ENCODE data around the gene PRPSAP1.

PRPSAP1 gene

DNA sequence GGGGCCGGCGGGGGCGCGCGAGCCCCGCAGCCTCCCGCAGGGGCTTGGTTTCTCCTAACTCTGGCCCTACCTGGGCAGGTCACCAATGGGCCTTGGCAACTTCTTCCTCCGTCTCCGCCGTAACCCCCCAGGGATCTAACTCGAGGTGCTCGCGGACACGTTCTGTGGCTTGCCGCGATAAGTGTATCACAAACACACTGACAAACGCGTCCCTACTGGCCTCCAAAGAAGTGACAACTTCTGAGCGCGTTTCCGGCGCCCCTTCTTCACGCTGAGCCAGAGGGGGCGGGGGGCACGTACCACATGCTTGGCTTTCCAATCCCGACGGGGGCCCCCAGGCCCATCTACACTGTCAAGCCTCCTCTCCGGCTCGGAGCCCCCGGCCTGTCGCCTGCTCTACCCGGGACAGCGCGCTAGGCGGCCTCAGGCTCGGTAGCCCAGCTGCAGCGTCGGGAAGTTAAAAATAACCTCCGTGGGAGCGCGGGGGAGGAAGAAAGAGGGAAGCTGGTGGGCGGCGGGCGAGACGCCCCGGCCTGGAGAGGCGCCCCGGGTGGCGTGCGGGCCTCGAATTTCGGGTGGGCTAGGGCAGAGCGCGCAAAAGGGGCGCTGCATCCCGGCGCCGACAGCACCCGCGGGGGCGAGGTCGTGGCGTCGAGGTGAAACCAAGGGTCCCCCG, 30.0 kb upstream of the PRPSAP1 start:
- DNase-seq (ENCODE audit: low spot score) = peak; percentile 28

DNA sequence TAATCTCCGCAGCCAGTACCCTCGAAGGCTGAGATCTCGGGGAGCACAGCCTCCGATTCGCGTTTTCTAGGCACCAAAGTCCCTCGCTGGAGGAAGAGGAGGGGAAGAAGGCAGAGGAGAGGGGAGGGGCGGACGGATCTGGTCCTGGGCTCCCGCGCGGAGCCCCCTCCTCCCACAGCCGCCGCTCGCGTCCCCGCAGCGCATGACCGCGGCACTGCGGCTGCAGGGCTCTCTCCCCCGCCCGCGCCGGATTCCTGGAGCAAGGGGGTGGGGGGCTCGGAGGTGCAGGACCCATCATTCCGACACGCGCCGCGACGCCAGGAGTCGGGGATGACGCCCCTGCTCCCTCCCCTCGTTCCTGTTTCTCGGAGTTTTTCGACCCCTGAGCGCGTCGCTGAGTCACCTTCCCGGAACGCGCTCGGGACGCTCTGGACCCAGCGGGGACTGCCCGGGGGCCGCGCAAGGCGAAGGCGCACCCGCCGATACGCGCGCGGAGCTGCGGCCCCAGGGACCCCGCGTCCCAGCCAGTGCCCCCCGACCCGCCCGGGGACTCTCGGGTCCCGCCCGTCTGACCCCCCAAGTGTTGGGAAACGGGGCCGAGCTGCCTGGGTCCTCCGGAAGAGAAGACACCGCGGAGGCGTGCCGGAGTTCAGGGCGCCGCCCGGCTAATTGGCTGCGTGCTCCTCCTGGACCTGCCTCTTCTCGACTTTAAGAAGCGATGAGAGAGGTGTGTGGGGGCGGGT, 29.3 kb upstream of the PRPSAP1 start:
- peak; percentile 57 for DNase-seq (ENCODE audit: low spot score)

DNA sequence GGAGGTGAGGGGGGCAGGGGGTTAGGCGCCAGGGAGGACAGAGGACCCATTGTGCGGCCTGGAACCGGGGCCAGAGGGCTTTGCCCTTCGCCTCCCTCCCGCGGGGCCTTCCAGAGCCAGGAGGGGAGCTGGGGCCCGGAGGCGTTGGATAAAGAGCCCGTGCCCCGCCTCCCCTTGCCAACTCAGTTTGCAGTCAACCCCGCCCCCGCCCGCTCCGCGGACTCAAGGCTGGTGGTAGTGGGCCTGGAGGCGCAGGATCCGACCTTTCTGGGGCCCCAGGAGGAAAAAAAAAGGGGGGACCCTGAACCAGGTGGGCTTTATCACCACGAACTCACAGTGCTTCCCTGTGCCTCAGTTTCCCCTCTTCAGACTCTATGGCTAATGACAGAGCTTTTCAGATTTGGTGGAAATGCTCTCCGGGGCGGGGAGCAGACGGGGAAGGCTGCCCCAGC, 28.7 kb upstream of the PRPSAP1 start:
- no peak for DNase-seq (ENCODE audit: low spot score)

- DNase-seq (ENCODE audit: low spot score) = no peak
Measured at GRCh38 chr17:76381633-76382350, 28.1 kb upstream of the PRPSAP1 start.

GRCh38 chr17:76379646-76380376, 26.1 kb upstream of the PRPSAP1 start:
- no peak for DNase-seq (ENCODE audit: low spot score)

DNA sequence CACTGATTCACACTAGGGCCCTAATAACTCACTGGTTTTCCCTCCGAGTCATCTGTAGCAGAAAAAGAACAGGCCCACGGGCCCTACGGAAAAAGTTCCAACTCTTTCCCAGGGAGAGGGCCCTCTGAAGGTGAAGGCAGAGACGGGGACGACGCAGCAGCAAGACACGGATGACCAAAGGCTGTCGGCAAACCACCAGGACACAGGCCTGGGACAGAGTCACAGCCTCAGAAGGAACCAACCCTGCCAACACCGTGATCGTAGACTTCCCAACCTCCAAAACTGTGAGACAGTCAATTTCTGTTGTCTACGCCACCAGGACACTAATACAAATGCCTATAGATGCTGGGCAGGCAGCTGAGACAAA, 25.5 kb upstream of the PRPSAP1 start:
- DNase-seq (ENCODE audit: low spot score) = no peak

DNA sequence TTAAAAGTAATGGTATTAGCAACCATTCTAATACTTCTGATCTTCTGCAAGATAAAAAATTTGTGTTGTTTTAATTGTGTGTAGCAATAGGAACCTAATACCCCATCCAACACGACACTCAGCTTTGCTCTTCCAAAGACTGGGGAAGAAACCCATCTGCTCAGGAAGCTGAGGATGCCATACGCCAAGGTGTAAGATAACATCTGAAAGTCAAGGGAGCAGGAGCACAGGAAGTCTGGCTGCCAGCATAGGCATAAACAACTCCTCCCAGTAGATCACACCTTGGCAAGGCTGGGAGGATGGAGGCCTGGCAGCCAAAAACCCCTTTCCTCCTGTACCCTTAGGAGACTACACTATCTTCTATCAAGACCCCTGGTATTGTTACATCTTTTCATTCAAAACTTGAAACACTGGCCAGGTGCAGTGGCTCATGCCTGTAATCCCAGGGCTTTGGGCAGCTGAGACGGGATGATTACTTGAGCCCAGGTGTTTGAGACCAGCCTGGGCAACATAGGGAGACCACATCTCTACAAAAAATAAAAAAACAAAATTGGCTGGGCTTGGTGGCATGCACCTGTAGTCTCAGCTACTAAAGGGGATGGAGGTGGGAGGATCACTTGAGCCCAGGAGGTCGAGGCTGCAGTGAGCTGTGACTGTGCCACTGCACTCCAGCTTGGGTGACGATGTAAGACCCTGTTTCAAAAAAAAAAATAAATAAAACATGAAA, 25.0 kb upstream of the PRPSAP1 start:
- DNase-seq (ENCODE audit: low spot score) = no peak

GRCh38 chr17:76376318-76377133, 22.8 kb upstream of the PRPSAP1 start:
- DNase-seq (ENCODE audit: low spot score) = no peak

DNA sequence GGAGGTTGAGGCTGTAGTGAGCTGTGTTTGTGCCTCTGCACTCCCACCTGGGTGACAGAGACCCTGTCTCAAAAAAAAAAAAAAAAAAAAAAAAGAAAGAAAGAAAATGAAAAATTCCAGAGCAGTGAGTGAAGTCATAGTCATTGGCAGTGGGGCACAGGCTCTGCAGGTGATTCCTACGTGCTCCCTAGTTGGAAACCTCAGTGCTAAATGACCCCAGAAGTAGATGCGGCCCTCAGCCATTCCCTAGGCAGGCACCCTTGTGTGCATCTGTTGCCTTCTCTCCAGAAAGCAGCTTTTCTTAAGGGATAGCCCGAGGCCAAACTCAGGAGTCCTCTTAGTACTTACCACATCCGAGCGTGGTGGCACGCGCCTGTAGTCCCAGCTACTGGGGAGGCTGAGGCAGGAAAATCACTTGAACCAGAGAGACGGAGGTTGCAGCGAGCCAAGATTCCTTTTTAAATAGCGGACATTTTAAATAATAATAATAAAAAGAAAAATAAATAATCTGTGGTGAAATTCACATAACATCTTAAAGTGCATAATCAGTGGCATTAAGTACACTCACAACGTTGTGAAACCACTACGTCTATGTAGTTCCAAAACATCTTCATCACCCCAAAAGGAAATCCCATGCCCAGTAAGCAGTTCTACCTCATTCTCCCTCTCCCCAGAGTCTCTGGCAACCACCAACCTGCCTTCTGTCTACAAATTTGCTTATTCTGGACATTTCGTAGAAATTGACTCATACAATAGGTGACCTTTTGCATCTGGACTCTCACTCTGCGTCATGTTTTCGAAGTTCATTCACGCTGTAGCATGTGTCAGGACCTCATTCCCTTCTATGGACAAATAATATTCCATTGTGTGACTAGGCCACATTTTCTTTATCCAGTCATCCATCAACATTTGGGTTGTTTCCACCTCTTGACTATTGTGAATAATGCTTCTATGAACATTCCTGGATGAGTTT, 18.2 kb upstream of the PRPSAP1 start:
- DNase-seq (ENCODE audit: low spot score) = no peak

DNA sequence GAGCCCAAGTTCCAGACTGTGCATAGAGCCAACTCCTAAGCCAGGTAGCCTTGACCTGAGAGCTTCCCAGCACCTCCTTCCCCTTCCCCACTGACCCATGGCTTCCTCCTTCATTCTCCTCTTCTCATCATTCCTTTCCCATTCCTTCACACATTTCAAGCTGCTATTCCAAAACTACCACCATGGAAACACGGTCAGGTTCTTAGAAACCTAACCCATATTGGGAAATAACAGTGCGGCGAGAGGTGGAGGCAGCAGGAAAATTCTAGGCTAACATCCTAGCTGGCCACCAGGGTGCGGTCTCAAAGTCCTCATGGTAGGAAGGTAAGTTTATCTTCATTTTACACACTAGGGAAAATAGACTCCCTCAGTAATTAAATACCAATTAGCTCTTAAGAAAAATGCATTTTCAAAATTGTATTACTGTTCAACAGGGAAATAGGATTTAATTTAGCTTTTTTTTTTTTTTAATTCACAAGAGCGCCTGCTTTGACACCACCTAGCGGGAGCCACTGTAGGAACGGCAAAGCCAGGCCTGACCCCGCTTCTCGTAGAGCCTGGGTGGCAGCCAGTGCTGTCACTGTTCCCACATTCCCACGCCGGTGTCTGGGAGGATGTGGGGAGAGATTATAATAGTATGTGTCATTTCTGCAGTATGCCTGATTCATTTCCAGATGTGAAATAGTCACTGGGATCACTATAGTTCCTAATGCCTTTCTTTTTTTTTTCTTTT, 16.7 kb upstream of the PRPSAP1 start:
- no peak for DNase-seq (ENCODE audit: low spot score)

- DNase-seq (ENCODE audit: low spot score) = no peak
Measured at GRCh38 chr17:76369804-76370203, 16.1 kb upstream of the PRPSAP1 start.

- DNase-seq (ENCODE audit: low spot score) = no peak
Measured at GRCh38 chr17:76369379-76369778, 15.7 kb upstream of the PRPSAP1 start.

DNA sequence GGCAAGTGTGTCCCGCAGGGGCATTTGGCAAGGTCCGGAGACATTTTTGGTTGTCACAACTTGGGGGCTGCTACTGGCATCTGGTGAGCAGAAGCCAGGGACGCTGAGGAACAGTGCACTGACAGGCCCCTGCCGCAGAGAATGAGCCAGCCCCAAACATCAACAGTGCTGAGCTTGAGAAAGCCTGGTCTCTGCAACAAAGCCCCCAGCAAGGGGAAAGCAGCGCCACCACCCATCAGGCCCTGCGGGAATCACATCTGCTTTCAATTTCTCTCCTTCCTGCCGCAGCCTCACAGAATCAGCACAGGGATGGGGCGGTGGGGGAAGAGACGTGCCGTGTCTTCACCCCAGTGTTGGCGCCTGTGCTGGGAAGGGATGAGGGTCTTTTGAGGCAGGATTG, 14.8 kb upstream of the PRPSAP1 start:
- DNase-seq (ENCODE audit: low spot score) = no peak

- DNase-seq (ENCODE audit: low spot score) = no peak
Measured at GRCh38 chr17:76367642-76368041, 13.9 kb upstream of the PRPSAP1 start.

- DNase-seq (ENCODE audit: low spot score) = no peak
Measured at GRCh38 chr17:76366247-76366646, 12.5 kb upstream of the PRPSAP1 start.

- no peak for DNase-seq (ENCODE audit: low spot score)
Measured at GRCh38 chr17:76365256-76365903, 11.7 kb upstream of the PRPSAP1 start.

DNA sequence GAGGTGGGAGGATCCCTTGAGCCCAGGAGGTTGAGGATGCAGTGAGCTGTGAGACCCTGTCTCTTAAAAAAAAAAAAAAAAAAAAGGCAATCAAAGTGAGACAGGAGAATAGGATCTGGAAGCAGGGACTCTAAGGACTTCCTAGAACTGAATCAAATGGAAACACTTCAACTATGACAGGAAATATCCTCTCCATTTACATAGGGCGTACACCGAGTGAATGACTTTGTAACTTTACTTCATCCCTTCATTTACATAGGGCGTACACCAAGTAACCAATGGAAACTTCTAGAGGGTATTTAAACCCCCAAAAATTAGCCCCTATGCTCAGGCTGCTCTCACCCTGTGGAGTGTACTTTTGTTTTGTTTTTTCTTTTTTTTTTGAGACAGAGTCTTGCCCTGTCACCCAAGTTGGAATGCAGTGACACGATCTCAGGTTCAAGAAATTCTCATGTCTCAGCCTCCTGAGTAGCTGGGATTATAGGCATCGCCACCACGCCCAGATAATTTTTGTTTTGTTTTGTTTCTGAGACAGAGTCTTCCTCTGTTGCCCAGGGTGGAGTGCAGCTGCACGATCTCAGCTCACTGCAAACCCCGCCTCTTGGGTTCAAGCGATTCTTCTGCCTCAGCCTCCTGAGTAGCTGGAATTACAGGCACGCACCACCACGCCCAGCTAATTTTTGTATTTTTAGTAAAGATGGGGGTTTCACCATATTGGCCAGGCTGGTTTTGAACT, 9.6 kb upstream of the PRPSAP1 start:
- DNase-seq (ENCODE audit: low spot score) = no peak

DNA sequence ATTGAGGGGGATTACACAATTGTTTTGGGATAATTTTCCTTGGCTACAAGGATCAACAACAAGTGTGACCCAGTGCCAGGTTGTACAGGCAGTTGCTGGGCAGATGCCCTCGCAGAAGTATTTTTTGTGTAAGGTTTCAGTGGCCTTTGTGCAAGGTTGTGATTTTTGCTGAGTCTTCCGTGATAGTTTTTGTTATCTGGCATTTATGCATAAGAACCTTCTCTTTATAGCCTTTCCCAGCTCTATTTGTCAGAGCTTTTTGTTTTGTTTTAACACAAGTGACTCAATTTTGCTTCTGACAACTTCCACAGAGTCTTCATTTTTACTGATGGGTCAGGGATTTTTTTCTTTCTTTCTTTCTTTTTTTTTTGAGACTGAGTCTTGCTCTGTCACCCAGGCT, 6.7 kb upstream of the PRPSAP1 start:
- no peak for DNase-seq (ENCODE audit: low spot score)
